ENCODE results near the gene YAP1. TPM values are rescaled to one million over a fixed set of nuclear protein-coding genes. Genes with fewer than 3 reads are reported as not detected.

The YAP1 gene
- total RNA-seq, 1 donor from 2014 or later = 129 TPM

DNA sequence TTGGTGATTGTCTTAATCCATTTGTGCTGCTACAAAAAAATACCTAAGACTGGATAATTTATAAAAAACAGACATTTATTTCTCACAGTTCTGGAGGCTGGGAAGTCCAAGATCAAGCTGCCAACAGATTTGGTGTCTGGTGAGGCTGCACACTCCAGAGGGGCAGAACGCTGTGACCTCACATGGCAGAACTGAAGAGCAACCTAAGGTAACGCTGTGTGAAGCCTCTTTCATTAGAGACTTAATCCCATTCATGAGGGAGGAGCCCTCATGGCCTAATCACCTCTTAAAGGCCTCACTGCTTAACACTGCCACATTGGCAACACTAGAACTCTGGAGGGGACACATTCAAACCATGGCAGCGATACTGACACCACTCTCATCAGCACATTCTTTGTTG lies 164.4 kb downstream of the YAP1 start:
- Mint-ChIP-seq H3K4me3 (ENCODE audit: unreplicated experiment) (no peak overlapping the region), H3K27me3 (ENCODE audit: low read depth, unreplicated experiment) (peaks cover 3% of the 10 kb centered on the region), H3K9me3 (ENCODE audit: unreplicated experiment) (peaks cover 4% of the 10 kb centered on the region), H3K36me3 (ENCODE audit: low read depth, unreplicated experiment) (peaks cover 1% of the 10 kb centered on the region), H3K27ac (ENCODE audit: unreplicated experiment) (no peak overlapping the region), H3K4me1 (ENCODE audit: low read depth, unreplicated experiment) (peaks cover 19% of the 10 kb centered on the region)
- Histone ChIP-seq H3K36me3 (ENCODE audit: insufficient read depth, low read length) (no peaks in the 10 kb centered on the region), H3K4me3 (ENCODE audit: insufficient read depth, low read depth, low read length) (no peak overlapping the region), H2AFZ (ENCODE audit: low read depth, low read length) (no peak overlapping the region), H3K27me3 (ENCODE audit: insufficient read depth, low read length) (no peaks in the 10 kb centered on the region), H3K79me2 (ENCODE audit: insufficient read depth, low read length) (no peaks in the 10 kb centered on the region), H4K20me1 (ENCODE audit: insufficient read depth, low read length) (no peaks in the 10 kb centered on the region), H3K4me2 (ENCODE audit: low read length) (no peak overlapping the region), H3K9me3 (ENCODE audit: insufficient read depth, low read depth, low read length) (no peaks in the 10 kb centered on the region), H3K4me1 (ENCODE audit: insufficient read depth, low read length) (peaks cover 19% of the 10 kb centered on the region), H3K9ac (ENCODE audit: low read length) (no peak overlapping the region), H3K27ac (ENCODE audit: low read depth, low read length) (no peak overlapping the region)
- DNase-seq (ENCODE audit: low read depth) (no peak), FAIRE-seq (no peak)
- TF ChIP-seq EZH2 (IDR thresholded peaks at IDR 0.05; ENCODE audit: insufficient read depth, low read length) = no peak
- TF ChIP-seq, protein P1, sequence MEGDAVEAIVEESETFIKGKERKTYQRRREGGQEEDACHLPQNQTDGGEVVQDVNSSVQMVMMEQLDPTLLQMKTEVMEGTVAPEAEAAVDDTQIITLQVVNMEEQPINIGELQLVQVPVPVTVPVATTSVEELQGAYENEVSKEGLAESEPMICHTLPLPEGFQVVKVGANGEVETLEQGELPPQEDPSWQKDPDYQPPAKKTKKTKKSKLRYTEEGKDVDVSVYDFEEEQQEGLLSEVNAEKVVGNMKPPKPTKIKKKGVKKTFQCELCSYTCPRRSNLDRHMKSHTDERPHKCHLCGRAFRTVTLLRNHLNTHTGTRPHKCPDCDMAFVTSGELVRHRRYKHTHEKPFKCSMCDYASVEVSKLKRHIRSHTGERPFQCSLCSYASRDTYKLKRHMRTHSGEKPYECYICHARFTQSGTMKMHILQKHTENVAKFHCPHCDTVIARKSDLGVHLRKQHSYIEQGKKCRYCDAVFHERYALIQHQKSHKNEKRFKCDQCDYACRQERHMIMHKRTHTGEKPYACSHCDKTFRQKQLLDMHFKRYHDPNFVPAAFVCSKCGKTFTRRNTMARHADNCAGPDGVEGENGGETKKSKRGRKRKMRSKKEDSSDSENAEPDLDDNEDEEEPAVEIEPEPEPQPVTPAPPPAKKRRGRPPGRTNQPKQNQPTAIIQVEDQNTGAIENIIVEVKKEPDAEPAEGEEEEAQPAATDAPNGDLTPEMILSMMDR (IDR thresholded peaks at IDR 0.05; ENCODE audit: insufficient read depth, low read depth, low read length) = no peak

DNA sequence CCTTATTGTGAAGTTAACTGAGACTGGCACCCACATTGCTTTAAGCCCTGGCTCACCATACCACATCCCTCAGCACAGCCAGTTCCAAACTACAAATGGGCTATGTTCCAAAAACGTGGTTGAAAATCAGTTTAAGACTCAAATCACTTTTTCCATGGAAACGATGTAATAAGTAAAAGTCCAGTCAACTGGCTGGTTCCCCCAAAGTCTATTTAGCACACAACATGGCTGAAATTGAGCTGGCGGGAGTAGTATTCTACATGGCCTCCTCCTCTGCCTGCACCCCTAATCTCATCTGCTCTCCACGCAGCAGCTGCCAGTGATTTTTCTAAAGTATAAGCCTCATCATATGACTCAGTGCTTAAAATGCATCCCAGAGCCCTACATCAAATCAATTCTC lies 166.1 kb downstream of the YAP1 start:
- no peak overlapping the region for H2AFZ ChIP-seq (ENCODE audit: low read depth, low read length)
- H3K27me3 Mint-ChIP-seq (ENCODE audit: low read depth, unreplicated experiment) = peaks cover 3% of the 10 kb centered on the region
- peaks cover 4% of the 10 kb centered on the region for H3K9me3 Mint-ChIP-seq (ENCODE audit: unreplicated experiment)
- H3K4me1 ChIP-seq (ENCODE audit: insufficient read depth, low read length) = peaks cover 11% of the 10 kb centered on the region
- H3K27me3 ChIP-seq (ENCODE audit: insufficient read depth, low read length) = no peaks in the 10 kb centered on the region
- no peak overlapping the region for H3K4me3 ChIP-seq (ENCODE audit: insufficient read depth, low read depth, low read length)
- peaks cover 12% of the 10 kb centered on the region for H3K4me1 Mint-ChIP-seq (ENCODE audit: low read depth, unreplicated experiment)
- no peak overlapping the region for H3K4me3 Mint-ChIP-seq (ENCODE audit: unreplicated experiment)
- H3K9ac ChIP-seq (ENCODE audit: low read length) = no peak overlapping the region
- H3K36me3 ChIP-seq (ENCODE audit: insufficient read depth, low read length) = no peaks in the 10 kb centered on the region
- H3K4me2 ChIP-seq (ENCODE audit: low read length) = peak overlapping the region; percentile 15
- DNase-seq (ENCODE audit: low read depth) (peak; percentile 36), FAIRE-seq (no peak)
- no peak overlapping the region for H3K27ac Mint-ChIP-seq (ENCODE audit: unreplicated experiment)
- no peak overlapping the region for H3K27ac ChIP-seq (ENCODE audit: low read depth, low read length)
- no peak for TF ChIP-seq EZH2 (IDR thresholded peaks at IDR 0.05; ENCODE audit: insufficient read depth, low read length)
- TF ChIP-seq, protein P1 (IDR thresholded peaks at IDR 0.05; ENCODE audit: insufficient read depth, low read depth, low read length) = no peak
- no peaks in the 10 kb centered on the region for H3K79me2 ChIP-seq (ENCODE audit: insufficient read depth, low read length)
- H3K9me3 ChIP-seq (ENCODE audit: insufficient read depth, low read depth, low read length) = no peaks in the 10 kb centered on the region
- H3K36me3 Mint-ChIP-seq (ENCODE audit: low read depth, unreplicated experiment) = peaks cover 1% of the 10 kb centered on the region
- H4K20me1 ChIP-seq (ENCODE audit: insufficient read depth, low read length) = no peaks in the 10 kb centered on the region

DNA sequence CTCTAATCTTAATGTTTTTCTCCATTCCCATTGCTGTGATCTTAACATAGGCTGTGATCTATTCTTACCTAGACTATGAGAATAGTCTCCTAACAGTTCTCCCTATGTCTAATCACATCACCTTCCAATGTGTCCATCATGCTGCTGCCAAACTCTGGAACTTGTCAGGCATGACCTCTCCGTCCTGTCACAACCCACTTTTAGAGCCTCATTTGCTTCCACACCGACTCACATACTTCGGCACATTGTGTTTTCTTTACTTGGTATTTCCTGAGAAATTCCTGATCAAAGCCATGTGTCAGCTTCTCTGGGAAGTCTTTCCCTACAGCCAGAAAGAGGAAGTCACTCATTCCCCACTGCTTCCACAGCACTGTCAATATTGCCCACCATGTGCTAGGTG lies 166.5 kb downstream of the YAP1 start:
- H3K4me3 Mint-ChIP-seq (ENCODE audit: unreplicated experiment) = no peak overlapping the region
- H2AFZ ChIP-seq (ENCODE audit: low read depth, low read length) = no peak overlapping the region

More for the DNA sequence above, 166.5 kb downstream of the YAP1 start:
- Histone ChIP-seq H3K4me1 (ENCODE audit: insufficient read depth, low read length) (peaks cover 11% of the 10 kb centered on the region), H3K9me3 (ENCODE audit: insufficient read depth, low read depth, low read length) (no peaks in the 10 kb centered on the region), H3K4me2 (ENCODE audit: low read length) (peak overlapping the region; percentile 15), H3K36me3 (ENCODE audit: insufficient read depth, low read length) (no peaks in the 10 kb centered on the region), H3K27me3 (ENCODE audit: insufficient read depth, low read length) (no peaks in the 10 kb centered on the region), H3K4me3 (ENCODE audit: insufficient read depth, low read depth, low read length) (no peak overlapping the region), H3K9ac (ENCODE audit: low read length) (no peak overlapping the region), H4K20me1 (ENCODE audit: insufficient read depth, low read length) (no peaks in the 10 kb centered on the region), H3K79me2 (ENCODE audit: insufficient read depth, low read length) (no peaks in the 10 kb centered on the region), H3K27ac (ENCODE audit: low read depth, low read length) (no peak overlapping the region)
- peaks cover 12% of the 10 kb centered on the region for H3K4me1 Mint-ChIP-seq (ENCODE audit: low read depth, unreplicated experiment)
- peaks cover 4% of the 10 kb centered on the region for H3K9me3 Mint-ChIP-seq (ENCODE audit: unreplicated experiment)
- DNase-seq (ENCODE audit: low read depth) = no peak
- H3K27me3 Mint-ChIP-seq (ENCODE audit: low read depth, unreplicated experiment) = peaks cover 3% of the 10 kb centered on the region
- H3K27ac Mint-ChIP-seq (ENCODE audit: unreplicated experiment) = no peak overlapping the region
- H3K36me3 Mint-ChIP-seq (ENCODE audit: low read depth, unreplicated experiment) = peaks cover 1% of the 10 kb centered on the region
- FAIRE-seq = no peak
- TF ChIP-seq, protein P1 (IDR thresholded peaks at IDR 0.05; ENCODE audit: insufficient read depth, low read depth, low read length) = no peak
- TF ChIP-seq EZH2 (IDR thresholded peaks at IDR 0.05; ENCODE audit: insufficient read depth, low read length) = no peak
